Measurements from ENCODE around the gene NRXN3.

NRXN3 gene

GRCh38 chr14:79822034-79822433 is 1651.9 kb downstream of the NRXN3 start:
- no peak for DNase-seq

GRCh38 chr14:79825046-79825521 is 1654.9 kb downstream of the NRXN3 start:
- no peak for DNase-seq

- no peak for DNase-seq
These were observed 1656.2 kb downstream of the NRXN3 start for GRCh38 chr14:79826362-79826761.

GRCh38 chr14:79829405-79830166 is 1659.4 kb downstream of the NRXN3 start:
- DNase-seq: no peak

GRCh38 chr14:79831195-79831892 is 1661.2 kb downstream of the NRXN3 start:
- DNase-seq: no peak

- no peak for DNase-seq
These were observed 1663.6 kb downstream of the NRXN3 start for GRCh38 chr14:79833781-79834180.

- no peak for DNase-seq
These were observed 1664.7 kb downstream of the NRXN3 start for GRCh38 chr14:79834868-79835267.

- no peak for DNase-seq
These were observed 1666.4 kb downstream of the NRXN3 start for GRCh38 chr14:79836577-79836976.

- DNase-seq: no peak
These were observed 1667.5 kb downstream of the NRXN3 start for GRCh38 chr14:79837699-79838098.

GRCh38 chr14:79840103-79840502 is 1669.9 kb downstream of the NRXN3 start:
- DNase-seq: no peak

- no peak for DNase-seq
These were observed 1670.7 kb downstream of the NRXN3 start for GRCh38 chr14:79840831-79841230.

- DNase-seq: no peak
These were observed 1671.3 kb downstream of the NRXN3 start for GRCh38 chr14:79841433-79841832.

- DNase-seq: no peak
These were observed 1672.1 kb downstream of the NRXN3 start for GRCh38 chr14:79842270-79842669.

- no peak for DNase-seq
These were observed 1683.0 kb downstream of the NRXN3 start for GRCh38 chr14:79852950-79853744.

GRCh38 chr14:79855789-79856188 is 1685.6 kb downstream of the NRXN3 start:
- DNase-seq: no peak

GRCh38 chr14:79856381-79856780 is 1686.2 kb downstream of the NRXN3 start:
- no peak for DNase-seq

GRCh38 chr14:79861111-79861510 is 1690.9 kb downstream of the NRXN3 start:
- DNase-seq: no peak

- DNase-seq: no peak
These were observed 1691.9 kb downstream of the NRXN3 start for GRCh38 chr14:79862045-79862444.

GRCh38 chr14:79871136-79871535 is 1701.0 kb downstream of the NRXN3 start:
- no peak for DNase-seq

GRCh38 chr14:79878229-79878628 is 1708.1 kb downstream of the NRXN3 start:
- no peak for DNase-seq

GRCh38 chr14:79878785-79879184 is 1708.6 kb downstream of the NRXN3 start:
- DNase-seq: no peak

GRCh38 chr14:79881299-79881698 is 1711.1 kb downstream of the NRXN3 start:
- DNase-seq: no peak

GRCh38 chr14:79890527-79890926 is 1720.4 kb downstream of the NRXN3 start:
- no peak for DNase-seq

- DNase-seq: no peak
These were observed 1725.8 kb downstream of the NRXN3 start for GRCh38 chr14:79896009-79896408.

Measured in stimulated activated CD4-positive, alpha-beta T cell treated with anti-CD3 and anti-CD28 coated beads, Interleukin-15, amount 100 ng/mL, for 24 hours (primary cell).